Measurements from ENCODE around the gene MAD1L1.

The MAD1L1 gene

GRCh38 chr7:2016761-2017480, 215.8 kb downstream of the MAD1L1 start:
- DNase-seq (ENCODE audit: low read depth in 1 of 2, low spot score in 1 of 2): no peak

- DNase-seq (ENCODE audit: low read depth in 1 of 2, low spot score in 1 of 2): no peak
Measured at GRCh38 chr7:2016021-2016631, 216.6 kb downstream of the MAD1L1 start.

GRCh38 chr7:2015251-2015871, 217.4 kb downstream of the MAD1L1 start:
- no peak for DNase-seq (ENCODE audit: low read depth in 1 of 2, low spot score in 1 of 2)

- no peak for DNase-seq (ENCODE audit: low read depth in 1 of 2, low spot score in 1 of 2)
Measured at GRCh38 chr7:2014391-2015241, 218.1 kb downstream of the MAD1L1 start.

- DNase-seq (ENCODE audit: low read depth in 1 of 2, low spot score in 1 of 2): no peak
Measured at GRCh38 chr7:2013381-2014311, 219.1 kb downstream of the MAD1L1 start.

- no peak for DNase-seq (ENCODE audit: low read depth in 1 of 2, low spot score in 1 of 2)
Measured at GRCh38 chr7:2012981-2013380, 219.8 kb downstream of the MAD1L1 start.

- DNase-seq (ENCODE audit: low read depth in 1 of 2, low spot score in 1 of 2): no peak
Measured at GRCh38 chr7:2012044-2012900, 220.5 kb downstream of the MAD1L1 start.

GRCh38 chr7:2011266-2012043, 221.3 kb downstream of the MAD1L1 start:
- no peak for DNase-seq (ENCODE audit: low read depth in 1 of 2, low spot score in 1 of 2)

GRCh38 chr7:2010551-2011265, 222.0 kb downstream of the MAD1L1 start:
- no peak for DNase-seq (ENCODE audit: low read depth in 1 of 2, low spot score in 1 of 2)

- DNase-seq (ENCODE audit: low read depth in 1 of 2, low spot score in 1 of 2): no peak
Measured at GRCh38 chr7:2010101-2010500, 222.6 kb downstream of the MAD1L1 start.

GRCh38 chr7:2009541-2010001, 223.2 kb downstream of the MAD1L1 start:
- no peak for DNase-seq (ENCODE audit: low read depth in 1 of 2, low spot score in 1 of 2)

- no peak for DNase-seq (ENCODE audit: low read depth in 1 of 2, low spot score in 1 of 2)
Measured at GRCh38 chr7:2008936-2009540, 223.7 kb downstream of the MAD1L1 start.

GRCh38 chr7:2008101-2008935, 224.4 kb downstream of the MAD1L1 start:
- no peak for DNase-seq (ENCODE audit: low read depth in 1 of 2, low spot score in 1 of 2)

- no peak for DNase-seq (ENCODE audit: low read depth in 1 of 2, low spot score in 1 of 2)
Measured at GRCh38 chr7:2007551-2007950, 225.2 kb downstream of the MAD1L1 start.

- DNase-seq (ENCODE audit: low read depth in 1 of 2, low spot score in 1 of 2): no peak
Measured at GRCh38 chr7:2006921-2007381, 225.8 kb downstream of the MAD1L1 start.

- no peak for DNase-seq (ENCODE audit: low read depth in 1 of 2, low spot score in 1 of 2)
Measured at GRCh38 chr7:2006231-2006771, 226.4 kb downstream of the MAD1L1 start.
